ENCODE results near the gene TBC1D3L.
"Not testable (repeated sequence)": the region's sequence is repeated elsewhere in the genome, so short reads cannot be mapped to it uniquely, and the experiment has no call there.

Gene TBC1D3L

DNA sequence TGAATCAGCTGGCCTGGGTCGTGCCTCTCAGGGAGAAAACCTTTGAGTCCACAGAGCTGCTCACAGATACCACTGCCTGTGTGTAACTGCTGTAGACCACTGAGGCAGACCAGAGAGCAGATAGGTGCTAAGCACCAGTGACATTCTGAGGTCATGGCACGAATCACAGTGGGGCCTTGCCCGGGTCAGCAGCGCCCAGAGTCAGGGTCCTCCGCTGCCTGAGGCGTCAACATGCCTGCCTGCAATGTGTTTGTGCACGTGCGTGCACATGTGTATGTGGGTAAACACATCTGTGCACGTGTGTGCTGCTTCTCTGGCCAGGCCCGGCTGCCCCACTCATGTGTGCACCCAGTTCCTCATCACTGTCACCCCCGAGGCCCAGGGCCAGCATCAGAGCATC lies at the start of gene TBC1D3L:
Gene TBC1D3L (minus strand): TSS at position 101 of the 400 bp plus-strand sequence. CDS start 1,540 bp downstream, outside the sequence.
- not testable (repeated sequence) for DNase-seq (ENCODE audit: low read depth)

DNA sequence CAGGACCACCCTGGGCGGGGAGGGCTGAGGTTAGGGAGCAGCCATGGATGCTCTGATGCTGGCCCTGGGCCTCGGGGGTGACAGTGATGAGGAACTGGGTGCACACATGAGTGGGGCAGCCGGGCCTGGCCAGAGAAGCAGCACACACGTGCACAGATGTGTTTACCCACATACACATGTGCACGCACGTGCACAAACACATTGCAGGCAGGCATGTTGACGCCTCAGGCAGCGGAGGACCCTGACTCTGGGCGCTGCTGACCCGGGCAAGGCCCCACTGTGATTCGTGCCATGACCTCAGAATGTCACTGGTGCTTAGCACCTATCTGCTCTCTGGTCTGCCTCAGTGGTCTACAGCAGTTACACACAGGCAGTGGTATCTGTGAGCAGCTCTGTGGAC lies 14.8 kb upstream of the TBC1D3L start, which contains the start of gene TBC1D3D:
Gene TBC1D3D (plus strand): TSS at position 301 of the 400 bp plus-strand sequence. CDS start 1,585 bp downstream, outside the sequence.
- DNase-seq (ENCODE audit: low read depth) = not testable (repeated sequence)

All from fibroblast of gingiva (primary cell).